IPS DF 4.7 (cell line): ENCODE data around the gene ZPR1.
"Not testable (repeated sequence)": the region's sequence is repeated elsewhere in the genome, so short reads cannot be mapped to it uniquely, and the experiment has no call there.

Experiments
- DNase-seq: peaks from one replicate; pipeline ENCODE4 v3.0.0-alpha.2; 2013; ENCODE audit warnings: low spot score; ENCODE audit errors: extremely low read depth

The ZPR1 gene

GRCh38 chr11:116762132-116762531 lies 25.7 kb downstream of the ZPR1 start:
- no peak for DNase-seq

GRCh38 chr11:116756044-116756443 lies 31.8 kb downstream of the ZPR1 start:
- not testable (repeated sequence) for DNase-seq

- no peak for DNase-seq
Measured at GRCh38 chr11:116750070-116750718, 37.6 kb downstream of the ZPR1 start.

- DNase-seq, result no peak
Measured at GRCh38 chr11:116742104-116742503, 45.7 kb downstream of the ZPR1 start.

GRCh38 chr11:116740741-116741140 lies 47.1 kb downstream of the ZPR1 start:
- DNase-seq, result no peak

- DNase-seq, result no peak
Measured at GRCh38 chr11:116738975-116739374, 48.8 kb downstream of the ZPR1 start.

GRCh38 chr11:116736763-116737162 lies 51.1 kb downstream of the ZPR1 start:
- no peak for DNase-seq

- DNase-seq, result no peak
Measured at GRCh38 chr11:116733969-116734508, 53.8 kb downstream of the ZPR1 start.

GRCh38 chr11:116733043-116733755 lies 54.6 kb downstream of the ZPR1 start:
- no peak for DNase-seq

- DNase-seq, result peak; percentile 87
Measured at GRCh38 chr11:116732271-116733042, 55.4 kb downstream of the ZPR1 start.

GRCh38 chr11:116731821-116732220 lies 56.0 kb downstream of the ZPR1 start:
- no peak for DNase-seq

GRCh38 chr11:116731097-116731761 lies 56.6 kb downstream of the ZPR1 start:
- no peak for DNase-seq

GRCh38 chr11:116730601-116731000 lies 57.2 kb downstream of the ZPR1 start:
- DNase-seq, result no peak

- DNase-seq, result no peak
Measured at GRCh38 chr11:116730241-116730561, 57.6 kb downstream of the ZPR1 start.

- DNase-seq, result no peak
Measured at GRCh38 chr11:116729501-116730240, 58.2 kb downstream of the ZPR1 start.

GRCh38 chr11:116727990-116728389 lies 59.8 kb downstream of the ZPR1 start:
- no peak for DNase-seq

GRCh38 chr11:116725434-116726221 lies 62.2 kb downstream of the ZPR1 start:
- no peak for DNase-seq

GRCh38 chr11:116724813-116725212 lies 63.0 kb downstream of the ZPR1 start:
- no peak for DNase-seq
